IPS-NIHi7 (cell line): Measurements from ENCODE around the gene CORO7.

Experiments used
- DNase-seq: peaks from one replicate; pipeline ENCODE4 v3.0.0; 2012; ENCODE audit warnings: mixed read lengths; ENCODE audit errors: extremely low spot score

Gene CORO7

DNA sequence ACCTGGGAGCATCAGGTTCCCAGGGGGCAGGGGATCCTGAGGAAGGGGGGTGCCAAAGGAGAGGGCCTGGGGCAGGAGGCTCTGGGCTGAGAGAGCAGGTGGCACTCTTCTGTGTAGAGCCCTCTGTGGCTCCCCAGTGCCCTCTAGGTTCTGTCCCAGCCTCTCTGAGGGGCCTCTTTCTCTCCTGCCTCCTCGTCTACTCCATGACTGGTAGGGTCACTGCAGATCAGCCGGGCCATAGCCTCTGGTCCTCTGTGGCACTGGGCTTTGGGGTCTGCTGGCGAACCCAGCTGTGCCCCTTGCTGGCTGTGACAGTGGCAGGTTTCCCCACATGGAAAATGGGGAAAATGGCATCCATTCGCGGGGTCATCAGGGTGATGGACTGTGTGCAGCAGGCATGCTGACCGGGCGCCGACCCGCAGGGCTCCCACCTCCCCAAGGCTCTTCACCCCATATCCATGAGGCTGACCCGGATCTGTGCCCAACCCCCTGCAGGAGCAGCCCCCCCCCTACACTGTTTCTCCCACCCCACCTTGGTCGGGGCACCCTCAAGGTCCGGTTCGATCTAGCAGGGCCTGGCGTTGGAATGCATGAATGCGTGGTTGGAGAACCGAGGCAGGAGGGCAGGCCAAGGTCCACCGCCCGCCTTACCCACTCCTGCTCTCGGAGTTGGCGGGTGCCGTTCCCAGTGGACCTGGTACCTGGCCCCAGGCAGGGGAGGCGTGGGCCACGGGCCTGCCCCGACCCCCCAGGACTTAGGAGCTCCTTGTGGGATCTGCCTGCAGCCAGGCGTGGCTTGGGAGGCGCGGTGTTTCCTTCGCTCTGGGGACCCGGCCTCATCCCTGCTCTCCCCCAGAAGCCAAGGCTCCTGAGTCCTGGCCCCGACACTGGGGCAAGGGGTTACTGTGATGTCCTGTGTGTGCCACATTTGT lies 94.0 kb downstream of the CORO7 start:
- no peak for DNase-seq

DNA sequence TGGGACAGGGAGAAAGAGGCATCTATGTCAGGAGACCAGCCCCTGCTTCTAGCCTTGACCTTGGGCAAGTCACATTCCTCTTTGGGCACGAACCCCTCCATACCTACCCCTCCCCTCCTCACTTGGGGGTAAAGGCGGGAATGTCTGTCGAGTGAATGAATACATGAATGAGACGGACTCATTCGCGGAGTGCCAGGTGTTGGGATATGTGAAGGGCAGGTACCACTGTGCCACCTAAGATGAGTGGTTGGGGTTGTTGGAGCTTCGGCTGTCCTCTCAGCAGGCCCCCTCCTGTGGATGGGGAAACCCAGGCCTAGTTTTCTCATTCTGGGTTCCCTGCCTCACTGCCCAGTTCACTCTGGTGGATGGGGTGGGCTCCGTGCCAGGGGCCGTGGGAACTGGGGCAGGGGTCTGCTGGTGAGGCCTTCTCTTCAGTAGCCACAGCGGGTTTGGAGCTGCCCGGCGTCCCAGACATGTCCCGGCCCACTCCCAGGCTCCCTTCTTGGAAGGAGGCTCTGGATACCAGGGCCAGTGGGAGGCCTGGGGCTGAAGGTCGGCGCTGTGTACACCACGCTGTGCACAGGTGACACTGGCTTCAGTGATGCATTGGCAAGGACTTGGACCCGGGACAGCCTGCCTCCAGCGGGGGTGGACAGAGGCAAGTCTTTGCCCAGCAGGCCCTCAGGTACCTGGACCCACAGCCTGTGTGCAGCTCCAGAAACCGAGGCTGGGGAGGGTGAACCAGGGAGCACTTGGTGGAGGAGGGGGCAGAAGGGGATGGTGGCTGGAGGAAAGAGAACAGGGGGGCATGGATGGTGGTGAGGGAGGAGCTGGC lies 94.9 kb downstream of the CORO7 start:
- no peak for DNase-seq

DNA sequence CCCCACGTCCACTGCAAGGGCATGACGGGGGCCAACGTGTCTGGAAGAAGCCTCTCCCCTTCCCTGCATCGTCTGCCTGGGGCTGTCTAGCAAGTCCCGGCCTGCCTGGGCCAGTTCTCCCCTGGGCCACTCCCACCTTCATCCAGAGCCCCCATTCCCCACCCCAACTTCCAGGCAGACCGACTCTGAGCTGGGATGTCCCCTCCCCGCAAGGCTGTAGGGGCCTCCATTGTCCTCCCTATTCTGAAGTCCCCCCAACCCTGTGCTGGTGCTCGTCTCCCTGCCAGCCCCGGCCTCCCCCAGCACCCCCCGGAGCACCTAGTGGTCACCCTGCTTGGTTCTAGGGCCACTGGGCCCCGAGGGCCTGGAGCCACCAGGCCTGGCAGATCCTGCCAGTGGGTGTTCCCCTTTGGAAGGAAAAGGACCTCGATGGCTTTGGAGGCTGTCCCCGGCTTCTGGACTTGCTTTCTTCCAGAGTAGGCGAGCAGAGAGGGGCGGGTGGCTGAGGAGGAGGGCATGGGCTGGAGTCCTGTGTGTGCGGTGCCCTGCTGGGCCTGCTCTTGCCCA lies 95.7 kb downstream of the CORO7 start:
- no peak for DNase-seq

DNA sequence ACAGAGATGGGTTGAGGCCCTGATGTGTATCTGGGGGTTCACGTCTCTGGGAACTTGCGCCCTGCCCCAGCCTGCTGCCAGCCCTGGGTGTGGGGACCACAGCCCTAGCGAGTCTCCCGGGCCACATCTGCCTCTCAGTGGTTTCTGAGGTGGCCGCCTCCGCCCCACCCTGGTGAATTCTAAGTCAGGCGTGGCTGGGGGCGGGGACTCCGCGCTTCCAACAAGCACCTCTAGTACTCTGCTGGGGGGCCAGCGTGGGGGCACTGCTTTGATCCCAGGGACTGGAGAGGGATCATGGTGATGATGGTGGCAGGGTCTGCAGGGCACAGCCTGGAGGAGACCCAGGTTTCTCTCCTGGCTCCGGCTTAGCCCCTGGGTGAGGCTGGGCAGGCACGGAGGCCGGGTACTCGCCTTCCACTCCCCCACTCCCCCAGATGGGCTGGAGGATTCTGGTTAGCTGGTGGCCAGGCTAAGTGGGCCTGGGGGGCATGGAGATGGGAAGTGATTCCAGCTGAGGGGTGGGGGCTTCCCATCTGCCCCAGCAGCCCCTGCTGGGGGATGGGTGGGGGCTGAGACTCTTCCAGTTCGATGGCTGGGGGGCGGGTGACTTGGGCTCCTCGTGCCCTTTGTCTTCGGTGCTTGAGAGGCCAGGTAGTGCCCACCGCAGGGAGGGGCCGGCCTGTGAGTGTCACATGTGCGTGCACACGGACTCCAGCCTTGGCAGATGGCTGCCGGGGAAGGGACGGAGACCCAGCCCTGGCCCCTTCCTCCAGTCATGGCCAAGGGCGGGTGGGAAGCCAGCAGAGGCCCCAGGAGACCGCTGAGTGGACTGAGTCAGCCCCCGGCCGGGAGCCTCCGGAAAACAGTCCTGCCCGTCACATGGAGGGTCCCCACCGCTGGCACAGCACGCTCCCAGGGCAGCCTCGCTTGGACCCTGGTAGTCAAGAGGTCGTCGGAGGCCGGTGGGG lies 96.7 kb downstream of the CORO7 start:
- no peak for DNase-seq

DNA sequence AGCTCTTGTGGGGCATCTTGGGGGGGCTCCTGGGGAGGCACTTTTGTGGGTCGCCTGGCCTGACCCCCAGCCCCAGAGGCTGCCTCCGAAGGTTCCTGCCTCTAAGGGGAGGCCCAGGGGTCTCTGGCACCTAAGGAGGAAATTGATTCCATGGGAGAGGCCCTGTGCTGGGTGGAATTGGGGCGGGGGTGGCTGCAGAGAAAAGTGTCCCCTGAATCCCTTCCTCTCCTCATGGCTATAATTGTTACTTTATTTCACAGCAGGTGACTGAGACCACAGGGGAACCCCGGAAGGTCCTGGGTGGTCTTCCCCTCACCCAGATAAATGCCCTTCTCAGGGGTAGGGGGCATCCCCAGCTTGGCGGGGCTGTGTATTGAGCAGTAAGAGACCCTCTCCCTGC lies 97.4 kb downstream of the CORO7 start:
- DNase-seq, result no peak

DNA sequence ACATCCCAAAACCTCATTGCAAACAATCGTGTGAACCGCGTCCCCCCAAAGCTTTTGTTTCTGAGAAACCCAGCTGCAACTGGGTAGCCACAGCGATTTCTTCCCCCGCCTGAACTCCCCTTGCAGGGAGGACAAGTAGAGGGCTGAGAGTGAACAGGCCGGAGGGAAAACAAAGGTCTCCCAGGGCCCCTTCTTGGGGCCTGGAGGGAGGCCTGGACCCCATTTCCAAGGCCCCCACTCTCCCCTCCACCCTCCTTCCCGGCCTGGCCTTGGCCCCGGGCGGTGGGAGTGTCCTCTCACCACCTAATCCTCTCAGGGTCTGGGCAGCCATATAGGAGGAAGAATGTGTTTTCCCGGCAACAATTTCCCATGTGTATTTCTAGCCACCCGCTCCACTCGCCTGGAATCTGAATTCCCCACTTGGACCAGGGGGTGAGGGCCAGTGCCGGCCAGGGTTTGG lies 97.9 kb downstream of the CORO7 start:
- DNase-seq, result no peak

DNA sequence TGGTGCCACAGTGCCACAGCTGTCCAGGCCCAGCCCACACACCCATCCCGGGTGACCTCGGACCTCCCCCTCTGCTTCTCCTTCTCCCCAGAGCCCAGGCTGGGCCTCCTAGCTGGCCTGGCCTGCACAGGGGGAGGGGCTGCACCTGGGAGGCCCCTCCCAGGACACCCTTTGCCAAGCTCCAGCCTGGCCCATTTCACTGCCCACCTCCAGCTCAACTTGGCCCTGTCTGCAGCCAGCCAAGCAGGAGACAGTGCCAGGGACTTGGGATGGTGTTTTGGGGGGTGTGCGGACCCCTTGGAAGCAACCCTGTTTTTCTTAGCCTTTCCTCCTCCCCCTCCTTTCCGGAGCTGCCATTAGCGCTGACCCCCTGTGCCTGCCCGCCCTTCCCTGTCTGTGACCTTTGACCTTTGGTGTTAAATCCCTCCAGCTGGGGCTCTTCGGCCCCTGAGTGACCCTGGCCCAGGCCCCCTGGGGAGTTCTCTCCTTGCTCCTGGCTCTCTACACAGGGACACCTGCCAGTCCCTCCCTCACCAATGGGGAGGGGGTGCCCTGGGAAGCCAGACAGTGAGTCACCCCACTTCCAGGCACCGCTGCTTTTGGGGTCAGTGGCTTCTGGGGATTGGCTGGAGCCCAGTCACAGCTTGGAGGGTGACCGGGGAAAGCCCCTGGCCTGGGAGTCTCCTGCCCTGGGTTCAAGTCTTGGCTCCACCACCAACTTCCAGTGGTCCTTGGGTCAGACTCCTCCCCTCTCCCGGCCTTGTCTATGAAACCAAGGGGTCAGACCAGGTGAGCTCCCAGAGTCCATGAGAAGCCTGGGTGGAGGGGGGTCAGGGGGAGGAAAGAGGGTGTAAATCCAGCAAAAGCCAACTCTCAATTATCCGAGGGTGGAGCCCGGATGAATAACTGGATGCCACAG lies 98.6 kb downstream of the CORO7 start:
- DNase-seq, result no peak

DNA sequence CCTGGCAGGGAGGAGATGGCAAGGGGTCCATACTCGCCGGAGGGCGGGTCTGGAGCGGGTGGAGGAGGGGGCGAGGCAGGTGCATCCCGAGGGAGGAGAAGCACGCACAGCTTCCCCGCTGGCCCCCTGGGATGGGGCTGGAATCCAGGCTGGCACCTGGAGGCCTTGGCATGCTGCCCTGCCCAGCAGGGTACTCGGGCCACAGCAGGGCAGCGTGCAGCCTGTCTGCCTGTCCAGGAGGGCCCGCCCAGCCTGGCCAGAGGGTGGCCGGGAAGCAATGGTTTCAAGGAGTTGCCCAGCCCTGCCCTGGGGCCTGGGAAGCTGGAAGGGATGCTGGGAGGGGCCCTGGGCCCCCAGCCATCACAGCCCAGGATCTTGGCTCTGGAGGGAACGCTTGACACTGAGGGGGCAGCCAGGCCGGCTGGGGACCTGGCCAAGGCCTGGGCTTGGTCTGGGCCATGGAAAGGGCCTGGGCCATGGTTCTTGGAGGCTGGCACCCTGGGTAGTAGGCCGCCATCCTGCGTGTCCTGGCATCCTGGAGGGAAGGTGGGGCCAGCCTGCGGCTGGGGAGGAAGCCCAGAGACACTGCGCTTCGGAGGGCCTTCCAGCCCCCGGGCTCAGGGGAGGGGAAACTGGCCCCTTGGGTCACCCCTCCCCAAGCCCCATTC lies 99.4 kb downstream of the CORO7 start:
- DNase-seq, result no peak

DNA sequence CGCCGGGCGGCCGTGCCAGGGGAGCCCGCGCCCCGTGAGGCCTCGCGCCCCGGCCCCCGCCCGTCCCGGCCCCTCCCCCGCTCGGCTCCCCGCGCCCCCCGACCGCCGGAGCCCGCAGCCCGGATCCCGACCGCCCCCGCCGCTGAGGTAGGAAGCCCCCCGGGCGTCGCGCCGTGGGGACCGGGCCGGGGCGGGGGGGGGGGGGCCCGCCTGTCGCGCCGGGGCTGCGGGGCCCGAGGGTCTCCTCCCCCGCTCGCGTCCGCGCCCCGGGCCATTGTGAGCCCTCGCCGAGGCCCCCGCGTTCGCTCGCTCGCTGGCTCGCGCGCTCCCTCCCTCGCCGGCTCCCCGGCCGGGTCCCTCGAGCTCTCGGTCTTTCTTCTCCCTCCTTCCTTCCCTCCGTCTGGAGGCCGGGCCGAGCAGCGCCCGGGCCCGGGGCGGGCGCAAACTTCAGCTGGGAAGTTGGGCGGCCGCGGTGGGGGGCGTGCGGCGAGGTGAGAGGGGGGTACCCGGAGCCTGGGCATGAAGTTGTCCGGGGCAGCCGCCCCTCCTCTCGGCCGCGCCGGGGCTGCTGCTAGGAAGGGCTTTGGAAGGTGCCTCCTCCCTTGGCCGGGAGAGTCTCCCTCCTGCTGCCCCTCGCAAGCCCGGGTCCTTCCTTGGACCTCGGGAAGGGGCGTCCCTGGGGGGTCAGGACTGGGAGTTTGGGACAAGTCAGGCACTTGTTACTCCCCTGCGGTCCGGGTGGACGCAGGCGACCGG lies 100.1 kb downstream of the CORO7 start:
- DNase-seq, result no peak

DNA sequence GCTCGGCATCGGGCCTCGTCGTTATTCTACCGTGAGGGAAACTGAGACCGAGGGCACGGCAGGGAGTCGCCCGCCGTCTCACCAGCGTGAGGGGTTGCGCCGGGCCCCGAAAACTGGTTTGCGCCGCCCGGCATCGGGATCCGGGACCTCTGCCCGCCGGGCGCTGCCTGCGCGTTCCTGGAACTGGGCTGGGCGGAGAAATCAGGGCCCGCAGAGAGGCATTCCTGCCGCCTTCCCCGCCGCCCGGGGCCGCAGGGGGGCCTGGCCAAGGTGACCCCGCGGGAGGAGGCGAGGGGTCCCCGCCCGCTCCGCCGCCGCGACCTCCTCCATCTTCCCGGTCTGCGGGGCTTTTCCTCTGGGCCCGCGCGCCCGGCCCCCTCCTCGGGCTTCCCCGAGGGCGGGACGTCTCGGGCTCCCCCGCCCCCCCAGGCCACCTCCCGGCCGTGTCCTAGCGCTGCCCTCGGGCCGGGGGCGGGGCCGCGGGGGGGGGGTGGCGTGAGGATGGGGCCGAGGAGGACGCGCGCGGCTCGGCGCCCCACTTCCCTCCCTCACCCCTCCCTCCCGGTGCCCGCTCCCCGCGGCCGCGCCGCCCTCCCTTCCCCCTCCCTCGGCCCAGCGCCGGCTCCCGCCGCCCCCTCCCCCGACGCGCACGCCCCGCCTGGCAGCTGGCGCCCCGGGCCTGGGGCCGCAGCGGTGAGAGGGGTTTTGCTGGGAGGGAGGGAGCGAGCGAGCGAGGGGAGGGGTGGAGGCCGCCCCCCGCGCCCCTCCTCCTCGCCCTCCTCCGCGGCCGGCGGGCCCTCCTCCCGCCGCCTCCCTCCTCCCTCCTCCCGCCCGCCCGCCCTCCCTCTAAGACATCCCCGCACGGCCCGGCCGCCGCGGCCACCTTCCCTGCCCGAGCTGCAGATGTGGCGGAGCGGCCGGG lies 100.9 kb downstream of the CORO7 start, which contains the start of gene GLIS2:
GLIS2 (plus strand) TSS at position 882 of the 922 bp plus-strand sequence. CDS start 16,214 bp downstream, outside the sequence.
- DNase-seq, result peak; percentile 82

DNA sequence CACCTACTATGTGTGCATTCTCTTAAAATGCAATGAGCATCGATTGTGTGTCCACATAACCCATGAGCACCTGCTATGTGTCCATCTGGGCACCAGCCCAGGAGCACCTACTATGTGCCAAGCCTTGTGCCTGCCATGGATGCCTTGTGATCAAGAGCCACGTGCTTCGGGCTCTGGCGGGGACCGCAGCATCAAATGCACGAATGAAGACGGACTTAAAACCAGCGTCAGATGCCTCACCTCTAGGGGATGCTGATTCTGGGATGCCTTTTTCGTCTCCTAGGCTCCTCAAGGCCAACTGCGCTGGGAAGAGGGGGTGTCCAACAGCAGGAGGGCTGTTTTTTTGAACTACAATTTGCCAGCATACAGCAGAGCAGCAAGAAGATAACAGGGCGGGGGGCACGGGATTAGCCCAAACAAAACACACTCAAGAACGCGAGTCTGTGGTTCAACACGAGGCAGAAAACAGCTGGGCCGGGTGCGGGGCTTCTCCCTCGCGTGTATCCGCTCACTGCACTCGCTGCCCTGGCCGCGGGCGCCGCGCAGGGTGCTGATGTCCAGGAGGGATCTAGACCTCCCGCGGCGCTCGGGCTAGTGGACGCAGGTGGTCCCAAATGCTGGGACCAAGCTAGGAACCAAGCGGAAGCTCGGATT lies 101.7 kb downstream of the CORO7 start:
- DNase-seq, result no peak

DNA sequence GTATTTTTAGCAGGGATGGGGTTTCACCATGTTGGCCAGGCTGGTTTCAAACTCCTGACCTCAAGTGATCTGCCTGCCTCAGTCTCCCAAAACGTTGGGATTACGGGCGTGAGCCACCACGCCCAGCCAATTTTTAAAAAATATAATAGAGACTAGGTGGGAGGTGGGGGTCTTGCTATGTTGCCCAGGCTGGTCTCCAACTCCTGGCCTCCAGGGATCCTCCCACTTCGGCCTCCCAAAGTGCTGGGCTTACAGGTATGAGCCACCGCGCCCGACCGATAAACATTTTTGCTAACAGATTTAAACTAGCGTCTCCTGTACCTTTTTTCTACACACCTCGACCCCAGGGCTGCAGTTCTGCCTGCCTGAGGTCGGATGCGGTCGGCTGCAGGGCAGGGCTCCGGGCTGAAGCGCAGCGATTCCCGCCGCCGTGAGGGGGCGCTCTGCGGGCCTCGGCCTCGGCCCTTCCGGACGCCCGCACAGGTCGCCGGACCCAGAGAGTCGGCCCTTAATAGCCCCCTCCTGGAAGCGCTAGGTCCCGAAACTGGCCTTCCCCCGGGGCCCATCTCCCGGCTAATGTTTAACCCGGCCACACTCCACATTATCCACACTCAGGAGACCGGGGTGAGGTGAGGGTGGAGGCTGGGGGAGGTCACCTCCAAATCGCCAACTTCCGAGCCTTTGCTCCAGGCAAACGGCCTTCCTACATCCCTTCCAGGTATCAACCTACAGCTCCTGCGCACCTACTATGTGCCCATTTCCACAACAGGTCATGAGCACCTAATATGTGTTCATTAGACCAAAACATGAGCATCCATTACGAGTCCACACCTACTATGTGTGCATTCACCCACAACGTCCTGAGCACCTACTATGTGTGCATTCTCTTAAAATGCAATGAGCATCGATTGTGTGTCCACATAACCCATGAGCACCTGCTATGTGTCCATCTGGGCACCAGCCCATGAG lies 102.5 kb downstream of the CORO7 start:
- DNase-seq, result peak; percentile 78

DNA sequence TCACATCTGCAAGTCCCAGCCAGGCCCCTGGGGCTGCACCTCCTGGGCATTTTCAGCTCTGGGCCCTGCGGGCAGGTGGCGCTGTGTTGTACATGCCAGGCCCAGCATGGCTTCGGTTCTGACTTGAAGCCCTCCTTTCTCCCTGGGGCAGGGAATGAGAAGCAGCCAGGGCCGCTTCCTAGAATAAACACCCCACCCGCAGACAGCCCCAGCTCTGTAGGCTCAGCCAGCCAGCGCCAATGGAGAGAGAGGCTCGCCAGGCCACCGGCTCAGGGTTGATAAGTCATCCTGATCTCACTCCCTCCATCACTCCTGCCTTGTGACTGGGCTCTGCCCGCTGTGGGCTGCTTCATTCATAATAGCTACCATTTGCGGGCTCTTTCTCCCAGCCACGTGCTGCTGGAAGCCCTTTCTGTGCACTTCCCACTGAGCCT lies 106.5 kb downstream of the CORO7 start:
- peak; percentile 76 for DNase-seq

DNA sequence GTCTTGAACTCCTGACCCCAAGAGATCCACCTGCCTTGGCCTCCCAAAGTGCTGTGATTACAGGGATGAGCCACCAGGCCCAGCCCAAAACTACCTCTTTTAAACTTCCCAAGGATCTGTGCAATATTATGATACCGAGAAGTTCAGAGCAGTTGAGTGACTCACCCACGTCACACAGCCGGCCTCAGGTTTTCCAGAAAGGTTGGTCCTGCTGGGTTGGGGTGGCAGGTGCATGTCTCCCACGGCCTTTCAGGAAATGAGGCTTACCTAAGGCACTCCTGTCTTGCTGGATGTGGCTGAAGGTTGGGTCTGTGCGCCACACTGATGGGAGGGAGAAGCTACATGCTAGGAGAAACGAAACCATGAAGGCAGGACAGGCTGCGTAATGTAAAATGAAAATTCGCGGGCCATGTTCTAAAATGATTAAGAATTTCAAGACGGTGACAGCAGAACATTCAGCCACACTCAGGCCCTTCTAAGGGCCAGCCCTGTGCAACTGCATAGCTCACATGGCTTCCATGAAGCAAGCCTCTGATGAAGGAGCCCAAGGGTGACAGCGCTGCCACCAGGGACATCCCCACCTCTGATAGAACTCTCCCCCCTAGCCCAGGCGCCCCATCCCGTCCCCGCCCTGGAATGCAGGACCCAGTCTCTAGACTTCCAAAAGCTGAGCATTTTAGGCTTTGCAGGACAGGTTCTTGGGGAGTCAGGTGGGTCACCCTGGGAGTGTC lies 107.1 kb downstream of the CORO7 start:
- DNase-seq, result no peak
